ENCODE results near the gene SECISBP2L. TPM values are rescaled to one million over a fixed set of nuclear protein-coding genes. Genes with fewer than 3 reads are reported as not detected.

SECISBP2L gene
- total RNA-seq, 1 donor from 2014 or later, result 44.0 TPM

GRCh38 chr15:49042165-49042564 lies 4.1 kb downstream of the SECISBP2L start:
- no peak overlapping the region for H2AFZ ChIP-seq (replicated peaks)
- Mint-ChIP-seq H3K36me3 (peaks cover 3% of the 10 kb centered on the region), H3K27me3 (ENCODE audit: insufficient read depth, low read depth) (peaks cover 2% of the 10 kb centered on the region), H3K27ac (no peak overlapping the region), H3K9me3 (no peaks in the 10 kb centered on the region), H3K4me3 (no peak overlapping the region), H3K4me1 (peaks cover 14% of the 10 kb centered on the region)
- DNase-seq (ENCODE audit: low spot score), result no peak
- TF ChIP-seq CTCF (IDR thresholded peaks at IDR 0.05) (no peak), EZH2 (IDR thresholded peaks at IDR 0.05) (no peak), EZH2phosphoT487 (IDR thresholded peaks at IDR 0.05) (no peak)
- peaks cover 16% of the 10 kb centered on the region for H3K4me1 ChIP-seq
- H3K79me2 ChIP-seq (ENCODE audit: low read depth), result peaks cover 87% of the 10 kb centered on the region
- no peak overlapping the region for H3K4me3 ChIP-seq
- no peaks in the 10 kb centered on the region for H3K27me3 ChIP-seq
- no peaks in the 10 kb centered on the region for H3K36me3 ChIP-seq
- peaks cover 13% of the 10 kb centered on the region for H3F3A ChIP-seq (ENCODE audit: low read depth)
- no peak overlapping the region for H3K4me2 ChIP-seq
- no peaks in the 10 kb centered on the region for H3K9me3 ChIP-seq (ENCODE audit: low read depth)
- no peak overlapping the region for H3K27ac ChIP-seq
- H4K20me1 ChIP-seq (ENCODE audit: low read depth), result peaks cover 21% of the 10 kb centered on the region
- no peak overlapping the region for H3K9ac ChIP-seq

- H3K4me3 ChIP-seq, result no peak overlapping the region
- Mint-ChIP-seq H3K4me3 (no peak overlapping the region), H3K27ac (no peak overlapping the region), H3K27me3 (ENCODE audit: insufficient read depth, low read depth) (peaks cover 2% of the 10 kb centered on the region), H3K4me1 (peaks cover 14% of the 10 kb centered on the region), H3K36me3 (peaks cover 3% of the 10 kb centered on the region), H3K9me3 (no peaks in the 10 kb centered on the region)
- no peaks in the 10 kb centered on the region for H3K36me3 ChIP-seq
- peaks cover 94% of the 10 kb centered on the region for H3K79me2 ChIP-seq (ENCODE audit: low read depth)
- no peak overlapping the region for H3K9ac ChIP-seq
- H3K4me1 ChIP-seq, result peaks cover 16% of the 10 kb centered on the region
- H3K27ac ChIP-seq, result no peak overlapping the region
- no peak overlapping the region for H2AFZ ChIP-seq (replicated peaks)
- H3K27me3 ChIP-seq, result no peaks in the 10 kb centered on the region
- no peak for DNase-seq (ENCODE audit: low spot score)
- TF ChIP-seq EZH2phosphoT487 (IDR thresholded peaks at IDR 0.05), result no peak
- no peaks in the 10 kb centered on the region for H3K9me3 ChIP-seq (ENCODE audit: low read depth)
- H3K4me2 ChIP-seq, result no peak overlapping the region
- peaks cover 13% of the 10 kb centered on the region for H3F3A ChIP-seq (ENCODE audit: low read depth)
- H4K20me1 ChIP-seq (ENCODE audit: low read depth), result peaks cover 21% of the 10 kb centered on the region
Observed at GRCh38 chr15:49041426-49041825, 4.8 kb downstream of the SECISBP2L start.

- Histone ChIP-seq H3K27me3 (no peaks in the 10 kb centered on the region), H3K4me2 (no peak overlapping the region), H2AFZ (replicated peaks) (no peak overlapping the region), H3K79me2 (ENCODE audit: low read depth) (peaks cover 89% of the 10 kb centered on the region), H3F3A (ENCODE audit: low read depth) (peaks cover 2% of the 10 kb centered on the region), H3K36me3 (no peaks in the 10 kb centered on the region), H3K9ac (no peak overlapping the region), H3K4me3 (no peak overlapping the region), H3K4me1 (peaks cover 14% of the 10 kb centered on the region), H3K27ac (no peak overlapping the region), H4K20me1 (ENCODE audit: low read depth) (peaks cover 23% of the 10 kb centered on the region), H3K9me3 (ENCODE audit: low read depth) (no peaks in the 10 kb centered on the region)
- TF ChIP-seq CTCF (IDR thresholded peaks at IDR 0.05) (no peak), EZH2 (IDR thresholded peaks at IDR 0.05) (no peak), EZH2phosphoT487 (IDR thresholded peaks at IDR 0.05) (no peak)
- Mint-ChIP-seq H3K4me1 (peaks cover 14% of the 10 kb centered on the region), H3K4me3 (no peak overlapping the region), H3K36me3 (peaks cover 11% of the 10 kb centered on the region), H3K27me3 (ENCODE audit: insufficient read depth, low read depth) (no peaks in the 10 kb centered on the region), H3K9me3 (no peaks in the 10 kb centered on the region), H3K27ac (no peak overlapping the region)
- DNase-seq (ENCODE audit: low spot score), result no peak
Observed at GRCh38 chr15:49040151-49040550, 6.1 kb downstream of the SECISBP2L start.

GRCh38 chr15:49038382-49038781 lies 7.9 kb downstream of the SECISBP2L start:
- H3K36me3 Mint-ChIP-seq, result peaks cover 11% of the 10 kb centered on the region
- no peak overlapping the region for H3K4me3 Mint-ChIP-seq
- Histone ChIP-seq H3K9me3 (ENCODE audit: low read depth) (no peaks in the 10 kb centered on the region), H3K4me3 (no peak overlapping the region), H3K27me3 (no peaks in the 10 kb centered on the region), H3K4me1 (peaks cover 10% of the 10 kb centered on the region), H3K79me2 (ENCODE audit: low read depth) (peaks cover 71% of the 10 kb centered on the region), H3F3A (ENCODE audit: low read depth) (no peaks in the 10 kb centered on the region), H2AFZ (replicated peaks) (no peak overlapping the region), H3K27ac (no peak overlapping the region), H3K36me3 (no peaks in the 10 kb centered on the region), H3K4me2 (no peak overlapping the region), H4K20me1 (ENCODE audit: low read depth) (peaks cover 20% of the 10 kb centered on the region), H3K9ac (no peak overlapping the region)
- TF ChIP-seq CTCF (IDR thresholded peaks at IDR 0.05) (no peak), EZH2phosphoT487 (IDR thresholded peaks at IDR 0.05) (no peak), EZH2 (IDR thresholded peaks at IDR 0.05) (no peak)
- no peaks in the 10 kb centered on the region for H3K27me3 Mint-ChIP-seq (ENCODE audit: insufficient read depth, low read depth)
- peaks cover 6% of the 10 kb centered on the region for H3K4me1 Mint-ChIP-seq
- no peak for DNase-seq (ENCODE audit: low spot score)
- H3K27ac Mint-ChIP-seq, result no peak overlapping the region
- H3K9me3 Mint-ChIP-seq, result no peaks in the 10 kb centered on the region

All from neural progenitor cell (in vitro differentiated cells).